Myocyte (in vitro differentiated cells): ENCODE data around the gene RNF11. TPM values are rescaled to one million over a fixed set of nuclear protein-coding genes. Genes with fewer than 3 reads are reported as not detected.
A peak's percentile ranks its signal among the peaks of the same experiment; 100 is the strongest.

Experiments used
- DNase-seq: peaks from one replicate; pipeline ENCODE4 v3.0.0-alpha.2; 2012; ENCODE audit warnings: low read depth
- total RNA-seq: library from RNA; depleted of rRNA; stranded (reverse); fragments of >200 nt; gene quantifications from 2 replicates; pipeline ENCODE4 v1.2.3, GENCODE V29; 2014

The RNF11 gene
- total RNA-seq, 1 donor from 2014 or later, result 226 TPM

DNA sequence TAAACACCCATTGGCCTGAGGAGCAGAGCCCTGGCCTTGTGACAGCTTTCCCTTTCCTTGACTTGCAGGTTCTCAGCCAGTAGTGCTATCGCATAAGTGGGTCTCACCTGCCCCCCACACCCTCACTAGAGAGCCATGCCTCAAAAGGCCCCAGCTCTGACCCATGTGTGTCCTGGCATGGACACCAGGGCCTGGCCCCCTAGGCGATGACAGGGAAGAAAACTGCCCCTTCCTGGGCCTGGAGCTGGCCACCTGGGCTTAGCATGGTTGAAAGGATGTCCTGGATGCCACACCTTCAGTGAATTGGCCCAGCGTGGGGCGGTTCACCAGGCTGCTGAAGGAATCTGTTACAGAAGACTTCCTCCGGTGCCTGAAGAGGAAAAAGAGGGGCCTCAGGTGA lies 75.8 kb downstream of the RNF11 start:
- DNase-seq, result no peak

DNA sequence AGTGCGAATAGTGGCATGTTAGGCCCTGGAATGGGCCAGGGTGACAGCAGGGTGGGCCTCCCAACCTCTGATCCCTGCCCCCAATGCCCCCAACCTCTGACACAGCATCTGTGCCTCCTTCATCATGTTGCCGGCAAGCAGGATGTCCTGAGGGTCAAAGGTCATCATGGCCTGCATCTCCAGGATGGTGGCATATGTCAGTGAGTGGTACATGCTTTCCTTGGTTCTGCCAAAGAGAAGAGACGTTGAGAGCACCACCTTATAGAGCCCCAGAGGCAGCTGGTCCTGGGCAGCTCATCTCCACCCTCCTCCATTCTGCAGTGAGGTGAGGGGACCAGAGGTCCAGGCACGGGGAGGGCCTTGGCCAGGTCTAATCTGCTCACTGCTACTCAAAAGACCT lies 76.6 kb downstream of the RNF11 start:
- no peak for DNase-seq

DNA sequence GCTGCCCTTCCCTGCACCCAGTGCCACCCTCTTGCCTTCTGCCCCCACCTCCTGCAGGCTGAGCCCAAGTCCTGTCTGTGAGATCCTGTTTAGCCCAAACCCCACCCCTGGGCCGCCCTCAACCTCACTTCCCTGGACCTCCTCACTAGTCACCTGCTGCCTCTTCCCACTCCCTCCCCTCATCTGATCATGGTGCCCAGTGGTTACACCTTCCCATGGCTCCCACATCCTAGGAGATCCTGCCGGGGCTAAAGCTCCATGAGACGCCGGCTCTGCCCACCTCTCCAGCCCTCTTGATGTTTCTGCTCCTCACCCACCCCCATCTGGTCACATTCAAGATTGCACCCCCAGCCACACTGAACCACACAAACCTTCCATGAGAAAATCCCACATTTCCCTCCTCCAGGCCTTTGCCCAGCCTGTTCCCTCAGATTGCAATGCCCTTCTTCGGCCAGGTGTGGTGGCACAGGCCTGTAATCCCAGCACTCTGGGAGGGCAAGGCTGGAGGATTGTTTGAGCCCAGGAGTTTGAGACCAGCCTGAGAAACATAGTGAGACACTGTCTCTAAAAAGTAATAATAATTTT lies 77.3 kb downstream of the RNF11 start:
- DNase-seq, result no peak

DNA sequence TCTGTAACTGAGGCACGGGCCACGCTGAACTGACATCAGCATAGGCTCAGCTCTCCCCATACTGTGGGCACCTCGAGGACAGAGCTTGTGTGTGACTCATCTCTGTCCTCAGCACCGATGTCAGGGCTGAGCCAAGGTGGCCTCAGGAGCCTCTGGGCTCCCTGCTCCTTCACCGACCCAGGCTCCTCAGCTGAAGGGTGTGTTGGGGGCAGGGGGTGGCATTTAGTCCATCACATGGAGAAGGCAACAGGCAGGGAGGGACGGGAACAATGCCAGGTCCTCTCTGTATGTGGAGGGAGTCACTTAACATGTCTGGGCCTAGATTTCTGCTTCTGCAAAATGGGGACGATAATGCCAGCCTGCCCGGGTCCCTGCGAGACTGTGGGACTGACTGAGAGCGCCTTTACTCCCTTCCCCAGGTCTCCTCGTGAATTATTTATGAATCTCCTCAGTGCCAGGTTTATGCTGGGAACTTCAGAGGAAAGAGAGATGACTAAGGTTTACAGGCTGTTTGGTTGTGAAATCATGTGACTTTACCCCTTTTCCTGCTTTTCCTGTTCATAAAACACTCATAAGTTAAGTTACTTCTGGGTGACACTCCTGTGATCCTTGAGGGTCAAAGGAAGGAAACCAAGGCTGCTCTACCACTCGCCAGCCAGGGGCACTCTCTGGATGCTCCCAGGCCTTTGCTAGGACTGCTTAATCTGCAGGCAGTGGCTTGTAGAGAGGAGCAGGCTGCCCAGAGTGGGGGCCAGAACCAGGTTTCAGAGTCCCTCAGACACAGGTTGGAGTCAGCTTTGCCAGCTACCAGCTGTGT lies 78.1 kb downstream of the RNF11 start:
- DNase-seq, result no peak

DNA sequence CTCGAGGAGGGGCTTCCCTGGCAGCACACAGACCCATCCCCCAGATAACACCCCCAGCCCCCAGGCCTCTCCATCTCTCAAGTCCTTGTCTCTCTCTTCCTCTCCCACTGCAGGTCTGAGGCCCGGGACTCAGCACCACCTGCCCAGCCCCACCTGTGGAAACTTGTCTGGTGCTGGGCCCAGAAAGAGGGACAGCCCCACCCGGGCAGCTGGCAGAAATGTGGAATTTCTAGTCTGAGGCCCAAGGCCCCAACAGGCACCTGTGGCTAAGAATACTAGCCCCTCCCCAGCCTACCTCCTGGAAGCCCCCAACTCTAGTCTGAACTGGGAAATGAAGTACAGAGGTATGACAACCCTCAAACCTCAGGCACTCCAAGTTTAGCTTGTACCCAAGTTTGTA lies 78.9 kb downstream of the RNF11 start:
- DNase-seq, result no peak

DNA sequence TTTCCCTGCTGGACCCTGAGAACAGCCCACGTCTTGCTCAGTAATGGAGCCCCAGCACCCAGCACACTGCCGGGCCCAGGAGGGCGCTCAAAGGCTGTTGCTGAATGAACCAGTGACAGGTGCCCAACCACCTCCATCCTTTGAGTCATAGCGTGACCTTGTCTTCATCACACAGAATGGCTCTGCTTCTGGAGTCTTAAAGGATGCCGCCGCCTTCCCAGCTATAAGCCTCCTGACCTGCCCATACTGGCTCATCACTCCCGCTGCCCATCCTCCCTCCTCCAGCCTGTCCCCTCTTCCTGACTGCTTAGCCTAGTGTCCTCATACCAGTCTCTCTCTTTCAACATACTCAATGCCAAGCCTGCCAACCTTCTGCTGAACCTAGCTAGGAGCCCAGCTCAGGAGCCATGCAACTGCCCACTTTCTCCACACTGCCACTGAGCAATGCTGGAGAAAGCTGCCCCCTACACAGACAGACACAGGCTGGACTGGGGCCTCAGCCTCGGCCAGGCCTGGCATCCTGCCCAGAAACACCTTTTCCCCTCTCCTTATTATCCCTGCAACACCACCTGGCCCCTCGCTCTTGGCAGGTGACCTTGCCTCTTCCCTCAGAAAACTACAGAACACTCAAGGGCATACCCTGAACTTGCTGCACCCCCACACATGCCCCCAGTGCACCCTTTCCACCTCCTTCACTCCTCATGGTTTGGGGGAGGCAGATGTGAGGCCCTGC lies 80.2 kb downstream of the RNF11 start:
- DNase-seq, result no peak

DNA sequence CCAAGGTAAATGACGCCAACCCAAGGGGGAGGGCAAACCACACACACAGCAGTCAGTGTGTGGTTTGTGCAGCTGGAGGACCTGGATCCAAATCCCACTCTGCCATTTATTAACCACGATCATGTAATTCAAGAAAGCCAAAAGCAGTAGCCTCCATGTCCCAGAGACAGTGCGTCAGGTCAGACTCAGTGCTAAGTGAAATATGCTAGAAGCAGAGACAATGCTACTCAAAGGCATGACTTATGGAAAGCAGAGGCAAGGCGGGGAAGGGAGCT lies 80.7 kb downstream of the RNF11 start:
- peak; percentile 48 for DNase-seq

DNA sequence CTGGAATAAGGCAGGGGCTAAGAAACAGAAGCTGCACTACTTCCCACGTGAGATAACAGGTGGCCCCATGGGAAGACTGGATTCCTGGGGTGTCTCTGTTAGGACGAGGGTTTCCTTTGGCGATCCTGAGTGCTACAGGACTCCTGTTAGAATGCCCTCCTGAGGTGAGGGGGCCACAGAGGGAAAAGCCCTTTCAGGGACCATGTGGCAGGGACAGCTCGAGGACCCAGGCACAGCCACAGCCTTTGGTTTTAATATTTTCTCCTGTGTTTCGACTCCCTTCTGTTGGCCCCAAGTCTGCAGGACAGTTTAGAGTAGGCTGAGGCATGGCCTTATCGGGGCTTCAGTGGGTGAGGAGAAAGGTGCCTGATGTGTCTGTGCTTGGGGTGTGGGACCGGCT lies 81.7 kb downstream of the RNF11 start:
- DNase-seq, result no peak

DNA sequence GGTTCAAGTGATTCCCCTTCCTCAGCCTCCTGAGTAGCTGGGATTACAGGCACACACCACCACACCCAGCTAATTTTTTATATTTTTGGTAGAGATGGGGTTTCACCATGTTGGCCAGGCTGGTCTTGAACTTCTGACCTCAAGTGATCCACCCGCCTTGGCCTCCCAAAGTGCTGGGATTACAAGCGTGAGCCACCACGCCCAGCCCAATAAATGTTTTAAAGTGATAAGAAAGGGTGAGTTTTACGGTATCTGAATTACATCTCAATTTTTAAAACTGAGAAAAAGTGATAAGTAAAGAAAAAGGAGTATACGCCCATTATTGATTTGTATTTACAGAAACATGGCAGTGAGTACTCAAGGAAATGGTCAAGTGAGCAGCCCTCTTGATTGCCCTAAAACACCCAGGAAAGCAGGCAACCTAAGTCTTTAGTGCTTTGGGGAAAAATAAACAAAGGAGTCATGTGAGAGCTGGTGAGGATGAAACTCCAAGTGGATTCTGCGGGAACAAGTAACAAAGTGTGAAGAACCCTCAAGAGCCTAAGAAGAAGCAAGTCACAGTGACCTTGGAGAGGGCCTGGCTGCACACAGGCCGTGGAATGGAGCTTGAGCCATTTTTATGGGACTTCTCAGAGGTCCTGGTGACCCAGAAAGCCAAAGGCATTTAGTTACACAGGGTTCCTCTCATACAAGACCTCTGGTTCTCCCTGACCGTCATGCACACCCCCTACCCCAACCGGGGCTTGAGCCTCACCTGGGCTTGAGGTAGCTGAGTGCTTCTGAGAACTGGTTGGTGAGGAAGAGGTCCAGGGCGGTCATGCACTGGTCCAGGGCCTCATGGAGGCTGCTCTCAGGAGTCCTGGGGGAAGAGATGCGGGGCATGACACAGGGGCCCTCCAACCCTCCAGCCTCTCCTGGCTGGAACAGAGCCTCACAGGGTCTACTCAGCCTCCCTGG lies 85.2 kb downstream of the RNF11 start:
- no peak for DNase-seq

DNA sequence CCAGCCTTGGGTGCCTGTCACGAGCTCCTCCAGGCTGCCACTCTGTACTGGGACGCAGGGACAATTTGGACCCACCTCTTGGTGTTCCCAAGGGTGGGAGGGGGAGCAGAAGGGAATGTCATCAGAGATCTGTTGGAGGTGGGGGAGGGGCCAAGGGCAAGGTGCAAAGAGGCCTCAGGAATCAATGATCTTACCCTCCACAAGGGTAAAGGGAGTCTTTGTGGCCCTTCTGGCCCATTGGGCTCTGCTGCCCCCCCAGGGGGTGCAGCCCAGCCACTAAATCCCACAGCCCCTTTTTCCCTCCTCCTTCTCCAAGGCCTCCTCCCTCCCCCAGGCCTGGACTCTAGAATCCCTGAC lies 85.8 kb downstream of the RNF11 start:
- no peak for DNase-seq

DNA sequence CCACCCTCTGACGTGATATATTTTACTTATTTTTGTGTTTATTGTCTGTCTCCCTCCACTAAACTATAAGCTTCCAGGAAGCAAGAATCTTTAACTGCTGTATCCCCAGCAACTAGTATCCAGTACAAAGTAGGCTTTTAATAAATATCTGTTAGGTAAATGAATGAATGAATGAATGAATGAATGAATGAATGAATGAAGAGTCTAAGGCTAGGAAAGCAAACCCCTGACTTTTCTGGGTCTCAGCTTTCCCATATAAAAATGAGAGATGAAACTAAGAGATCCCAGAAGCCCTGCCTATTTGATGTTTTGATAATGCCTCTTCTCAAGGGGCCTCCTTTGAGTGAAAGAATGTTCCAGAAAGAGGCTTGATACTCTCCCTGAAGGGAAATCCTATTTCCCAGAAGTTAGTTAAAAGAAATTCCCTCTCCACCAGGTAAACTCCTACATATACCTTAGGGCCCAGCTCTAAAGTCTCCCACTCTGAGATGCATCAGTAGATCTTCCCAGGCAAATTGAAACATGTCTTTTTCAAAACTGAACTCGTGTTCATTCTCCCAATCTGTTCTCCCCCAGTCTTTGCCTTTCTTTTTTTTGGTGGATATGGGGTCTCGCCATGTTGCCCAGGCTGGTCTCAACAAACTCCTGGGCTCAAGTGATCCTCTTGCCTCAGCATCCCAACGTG lies 86.5 kb downstream of the RNF11 start:
- no peak for DNase-seq

Other genes with a start within 250 kb of the RNF11 start
- gene C1orf185, start 134.0 kb upstream of the RNF11 start, total RNA-seq, result not detected in 2 replicates
- gene TTC39A, start 94.3 kb downstream of the RNF11 start, total RNA-seq, result 0.52 and 1.4 TPM in 2 replicates